Eye (tissue), 1 donor: ENCODE data around the gene RAD23B.

ENCODE experiments used
- DNase-seq: peaks from one replicate; pipeline ENCODE4 v3.0.0-alpha.2; 2015

The RAD23B gene

GRCh38 chr9:107337676-107338590, 54.9 kb downstream of the RAD23B start:
- no peak for DNase-seq

- DNase-seq, result no peak
These were observed 56.0 kb downstream of the RAD23B start for GRCh38 chr9:107338911-107339659.

- DNase-seq, result peak; percentile 67
These were observed 58.0 kb downstream of the RAD23B start for GRCh38 chr9:107340920-107341632.

- DNase-seq, result no peak
These were observed 59.5 kb downstream of the RAD23B start for GRCh38 chr9:107342476-107343161.

- DNase-seq, result no peak
These were observed 62.2 kb downstream of the RAD23B start for GRCh38 chr9:107345327-107345726.

GRCh38 chr9:107348836-107349235, 65.8 kb downstream of the RAD23B start:
- no peak for DNase-seq

GRCh38 chr9:107350443-107350842, 67.4 kb downstream of the RAD23B start:
- no peak for DNase-seq

GRCh38 chr9:107351382-107352045, 68.4 kb downstream of the RAD23B start:
- no peak for DNase-seq

GRCh38 chr9:107355394-107355793, 72.3 kb downstream of the RAD23B start:
- no peak for DNase-seq

GRCh38 chr9:107358986-107359385, 75.9 kb downstream of the RAD23B start:
- DNase-seq, result peak; percentile 62

GRCh38 chr9:107360098-107360497, 77.0 kb downstream of the RAD23B start:
- DNase-seq, result no peak

- DNase-seq, result no peak
These were observed 78.7 kb downstream of the RAD23B start for GRCh38 chr9:107361816-107362215.

- peak; percentile 59 for DNase-seq
These were observed 80.6 kb downstream of the RAD23B start for GRCh38 chr9:107363516-107364152.

GRCh38 chr9:107367727-107368502, 84.8 kb downstream of the RAD23B start:
- no peak for DNase-seq

GRCh38 chr9:107368696-107369095, 85.6 kb downstream of the RAD23B start:
- DNase-seq, result no peak

GRCh38 chr9:107373809-107374208, 90.7 kb downstream of the RAD23B start:
- no peak for DNase-seq

GRCh38 chr9:107375001-107375400, 91.9 kb downstream of the RAD23B start:
- DNase-seq, result no peak

GRCh38 chr9:107375651-107376369, 92.7 kb downstream of the RAD23B start:
- DNase-seq, result no peak

- no peak for DNase-seq
These were observed 94.9 kb downstream of the RAD23B start for GRCh38 chr9:107378006-107378405.
